Osteocyte (in vitro differentiated cells): ENCODE data around the gene CD6. TPM values are rescaled to one million over a fixed set of nuclear protein-coding genes. Genes with fewer than 3 reads are reported as not detected.

Experiments used
- DNase-seq: peaks from one replicate; pipeline ENCODE4 v3.0.0; 2021; ENCODE audit warnings: mixed read lengths; ENCODE audit not compliant: unreplicated experiment; ENCODE audit errors: extremely low spot score
- H3K27ac Mint-ChIP-seq: one replicate; pipeline ENCODE4 v1.8.0; 2021; ENCODE audit warnings: mild to moderate bottlenecking, mixed read lengths; ENCODE audit not compliant: unreplicated experiment
- H3K27me3 Mint-ChIP-seq: one replicate; pipeline ENCODE4 v1.8.0; 2021; ENCODE audit warnings: mixed read lengths; ENCODE audit not compliant: unreplicated experiment
- H3K36me3 Mint-ChIP-seq: one replicate; pipeline ENCODE4 v1.8.0; 2021; ENCODE audit warnings: mixed read lengths; ENCODE audit not compliant: unreplicated experiment
- H3K4me1 Mint-ChIP-seq: one replicate; pipeline ENCODE4 v1.8.0; 2021; ENCODE audit warnings: mixed read lengths; ENCODE audit not compliant: unreplicated experiment
- H3K4me3 Mint-ChIP-seq: one replicate; pipeline ENCODE4 v1.8.0; 2021; ENCODE audit warnings: mild to moderate bottlenecking, moderate library complexity, mixed read lengths; ENCODE audit not compliant: unreplicated experiment
- H3K9me3 Mint-ChIP-seq: one replicate; pipeline ENCODE4 v1.8.0; 2021; ENCODE audit warnings: mixed read lengths; ENCODE audit not compliant: unreplicated experiment
- CTCF ChIP-seq: fragments of 200-600 bp; sonication (generic); IDR thresholded peaks from 2 replicates; pipeline ENCODE4 v1.5.0; 2021; ENCODE audit warnings: antibody characterized with exemption, mild to moderate bottlenecking, moderate library complexity
- total RNA-seq: library from RNA; stranded (reverse); gene quantifications from 2 replicates; pipeline ENCODE4 v1.2.1, GENCODE V29; 2021

Gene CD6
- total RNA-seq, 1 donor from 2014 or later: not detected

GRCh38 chr11:60974726-60975125 lies 3.2 kb downstream of the CD6 start:
- H3K36me3 Mint-ChIP-seq: no peaks in the 10 kb centered on the region
- H3K27me3 Mint-ChIP-seq: peaks cover 12% of the 10 kb centered on the region
- H3K4me1 Mint-ChIP-seq: no peaks in the 10 kb centered on the region
- H3K9me3 Mint-ChIP-seq: no peaks in the 10 kb centered on the region
- H3K4me3 Mint-ChIP-seq: no peak overlapping the region
- TF ChIP-seq CTCF: no peak
- no peak overlapping the region for H3K27ac Mint-ChIP-seq
- DNase-seq: no peak

- H3K27ac Mint-ChIP-seq: no peak overlapping the region
- no peaks in the 10 kb centered on the region for H3K36me3 Mint-ChIP-seq
- no peak for TF ChIP-seq CTCF
- H3K4me1 Mint-ChIP-seq: no peaks in the 10 kb centered on the region
- no peak for DNase-seq
- H3K9me3 Mint-ChIP-seq: no peaks in the 10 kb centered on the region
- H3K27me3 Mint-ChIP-seq: peaks cover 4% of the 10 kb centered on the region
- no peak overlapping the region for H3K4me3 Mint-ChIP-seq
Observed at GRCh38 chr11:60977224-60977623, 5.7 kb downstream of the CD6 start.

GRCh38 chr11:60977836-60978235 lies 6.4 kb downstream of the CD6 start:
- no peak overlapping the region for H3K4me3 Mint-ChIP-seq
- no peaks in the 10 kb centered on the region for H3K4me1 Mint-ChIP-seq
- no peak overlapping the region for H3K27ac Mint-ChIP-seq
- no peak for DNase-seq
- no peaks in the 10 kb centered on the region for H3K9me3 Mint-ChIP-seq
- TF ChIP-seq CTCF: no peak
- H3K36me3 Mint-ChIP-seq: no peaks in the 10 kb centered on the region
- no peaks in the 10 kb centered on the region for H3K27me3 Mint-ChIP-seq

GRCh38 chr11:60978546-60979380 lies 7.3 kb downstream of the CD6 start:
- Mint-ChIP-seq H3K4me3 (no peak overlapping the region), H3K36me3 (no peaks in the 10 kb centered on the region)
- TF ChIP-seq CTCF: no peak

GRCh38 chr11:60981515-60981914 lies 10.0 kb downstream of the CD6 start:
- no peak for TF ChIP-seq CTCF
- Mint-ChIP-seq H3K36me3 (no peaks in the 10 kb centered on the region), H3K4me3 (no peak overlapping the region), H3K27me3 (peaks cover 16% of the 10 kb centered on the region), H3K4me1 (no peaks in the 10 kb centered on the region), H3K27ac (no peak overlapping the region), H3K9me3 (no peaks in the 10 kb centered on the region)
- no peak for DNase-seq

More at GRCh38 chr11:60978546-60979380, 7.3 kb downstream of the CD6 start:
- no peaks in the 10 kb centered on the region for H3K4me1 Mint-ChIP-seq
- DNase-seq: no peak
- peaks cover 7% of the 10 kb centered on the region for H3K27me3 Mint-ChIP-seq
- H3K9me3 Mint-ChIP-seq: no peaks in the 10 kb centered on the region
- H3K27ac Mint-ChIP-seq: no peak overlapping the region
